ENCODE measurements around the gene SPN.
"Not testable (repeated sequence)": the region's sequence is repeated elsewhere in the genome, so short reads cannot be mapped to it uniquely, and the experiment has no call there.

Gene SPN, protein sequence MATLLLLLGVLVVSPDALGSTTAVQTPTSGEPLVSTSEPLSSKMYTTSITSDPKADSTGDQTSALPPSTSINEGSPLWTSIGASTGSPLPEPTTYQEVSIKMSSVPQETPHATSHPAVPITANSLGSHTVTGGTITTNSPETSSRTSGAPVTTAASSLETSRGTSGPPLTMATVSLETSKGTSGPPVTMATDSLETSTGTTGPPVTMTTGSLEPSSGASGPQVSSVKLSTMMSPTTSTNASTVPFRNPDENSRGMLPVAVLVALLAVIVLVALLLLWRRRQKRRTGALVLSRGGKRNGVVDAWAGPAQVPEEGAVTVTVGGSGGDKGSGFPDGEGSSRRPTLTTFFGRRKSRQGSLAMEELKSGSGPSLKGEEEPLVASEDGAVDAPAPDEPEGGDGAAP

DNA sequence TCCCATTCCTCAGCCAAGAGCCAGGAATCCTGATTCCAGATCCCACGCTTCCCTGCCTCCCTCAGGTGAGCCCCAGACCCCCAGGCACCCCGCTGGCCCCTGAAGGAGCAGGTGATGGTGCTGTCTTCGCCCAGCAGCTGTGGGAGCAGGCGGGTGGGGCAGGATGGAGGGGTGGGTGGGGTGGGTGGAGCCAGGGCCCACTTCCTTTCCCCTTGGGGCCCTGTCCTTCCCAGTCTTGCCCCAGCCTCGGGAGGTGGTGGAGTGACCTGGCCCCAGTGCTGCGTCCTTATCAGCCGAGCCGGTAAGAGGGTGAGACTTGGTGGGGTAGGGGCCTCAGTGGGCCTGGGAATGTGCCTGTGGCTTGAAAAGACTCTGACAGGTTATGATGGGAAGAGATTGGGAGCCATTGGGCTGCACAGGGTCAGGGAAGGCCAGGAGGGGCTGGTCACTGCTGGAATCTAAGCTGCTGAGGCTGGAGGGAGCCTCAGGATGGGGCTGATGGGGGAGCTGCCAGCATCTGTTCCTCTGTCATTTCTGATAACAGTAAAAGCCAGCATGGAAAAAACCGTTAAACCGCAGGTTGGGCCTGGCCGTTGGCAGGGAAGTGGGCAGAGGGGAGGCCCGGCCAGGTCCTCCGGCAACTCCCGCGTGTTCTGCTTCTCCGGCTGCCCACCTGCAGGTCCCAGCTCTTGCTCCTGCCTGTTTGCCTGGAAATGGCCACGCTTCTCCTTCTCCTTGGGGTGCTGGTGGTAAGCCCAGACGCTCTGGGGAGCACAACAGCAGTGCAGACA is at the start of gene SPN:
SPN (plus strand) TSS at position 232 of the 791 bp plus-strand sequence; CDS start at position 714, 482 bp downstream.
- DNase-seq, result no peak

DNA sequence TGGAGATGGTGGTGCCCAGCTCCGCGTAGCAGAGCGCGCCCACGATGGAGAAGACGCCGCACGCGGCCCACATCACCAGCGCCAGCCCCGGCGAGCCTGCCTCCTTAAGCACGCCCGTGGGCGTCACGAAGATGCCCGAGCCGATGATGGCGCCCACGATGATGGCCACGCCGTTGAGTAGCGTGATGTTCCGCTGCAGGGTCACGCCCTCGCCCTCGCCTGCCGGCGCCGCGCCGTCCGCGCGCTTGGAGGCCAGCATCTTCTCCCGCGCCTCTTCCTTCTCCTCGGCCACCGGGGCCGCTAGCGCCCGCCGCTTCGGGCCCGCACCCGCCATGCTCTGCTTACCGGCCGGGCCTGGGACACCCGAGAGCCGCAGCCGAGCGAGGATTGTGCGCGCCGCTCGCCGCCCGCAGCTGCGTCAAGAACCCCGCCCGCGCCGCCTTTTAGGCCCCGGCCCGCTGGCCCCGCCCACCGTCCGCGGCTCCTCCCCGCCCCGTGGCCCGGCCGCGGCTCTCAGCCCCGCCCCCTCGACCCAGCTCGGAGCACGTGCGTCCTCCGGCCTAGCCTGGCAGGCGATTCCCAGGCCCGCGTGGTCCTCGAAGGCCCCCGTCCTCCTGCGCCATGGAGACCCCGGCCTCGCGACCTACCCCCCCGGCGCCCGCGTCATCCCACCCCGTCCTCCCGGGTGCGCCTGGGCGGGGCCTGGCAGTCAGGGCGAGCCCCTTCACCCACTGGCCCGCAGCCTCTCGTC is 49.6 kb upstream of the SPN start:
- peak in 49 of 51 donors; percentile 32 to 91 (median 76) for DNase-seq

DNA sequence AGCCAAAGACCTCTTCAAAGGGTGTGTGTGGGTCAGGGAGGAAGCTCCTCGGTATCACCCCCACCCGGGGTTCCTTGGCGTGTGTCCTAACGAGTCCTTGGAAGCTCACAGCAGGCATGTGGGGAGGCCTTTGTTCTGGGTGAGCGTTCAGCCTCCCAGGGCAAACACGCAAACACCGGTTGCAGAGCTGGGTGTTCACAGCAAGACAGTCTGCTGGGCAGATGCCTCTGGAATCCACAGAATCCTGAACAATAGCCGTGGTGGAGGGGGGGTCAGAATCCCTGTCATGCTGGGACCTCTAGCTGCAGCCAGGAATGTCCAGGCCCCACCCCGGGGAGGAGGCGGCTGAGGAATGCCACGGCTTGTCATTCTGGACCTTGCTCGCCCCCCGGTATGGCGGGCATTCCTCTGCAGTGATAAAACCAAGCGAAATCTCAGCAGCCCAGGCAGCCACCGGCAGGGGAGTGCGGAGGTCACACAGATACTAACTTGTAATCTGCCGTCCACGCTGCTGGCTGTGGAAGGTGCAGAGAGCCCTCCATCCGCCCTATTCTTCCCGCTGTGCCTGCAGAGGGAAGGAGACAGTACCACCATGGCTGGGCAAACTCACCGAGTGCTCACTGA is 48.2 kb upstream of the SPN start:
- peak in 1 of 51 donors; percentile 19 for DNase-seq

DNA sequence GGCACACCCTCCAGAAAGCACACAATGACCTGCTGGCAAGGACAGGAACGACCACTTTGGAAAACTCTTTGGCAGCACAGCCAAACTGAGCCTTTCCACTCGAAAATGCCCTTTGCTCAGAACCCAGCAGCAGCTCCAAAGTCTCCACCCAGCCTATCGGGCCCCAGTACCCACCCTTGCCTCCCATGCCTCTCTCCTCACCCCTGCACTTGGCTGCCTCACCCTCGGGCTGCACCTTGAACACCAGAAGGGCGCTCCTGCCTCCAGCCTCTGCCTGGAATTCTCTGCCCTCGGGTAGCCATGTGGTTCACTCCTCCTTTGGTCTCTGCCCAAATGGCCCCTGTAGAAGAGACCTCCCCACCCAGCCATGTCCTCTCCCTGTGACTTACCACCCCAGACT is 46.9 kb upstream of the SPN start:
- not testable (repeated sequence) for DNase-seq

DNA sequence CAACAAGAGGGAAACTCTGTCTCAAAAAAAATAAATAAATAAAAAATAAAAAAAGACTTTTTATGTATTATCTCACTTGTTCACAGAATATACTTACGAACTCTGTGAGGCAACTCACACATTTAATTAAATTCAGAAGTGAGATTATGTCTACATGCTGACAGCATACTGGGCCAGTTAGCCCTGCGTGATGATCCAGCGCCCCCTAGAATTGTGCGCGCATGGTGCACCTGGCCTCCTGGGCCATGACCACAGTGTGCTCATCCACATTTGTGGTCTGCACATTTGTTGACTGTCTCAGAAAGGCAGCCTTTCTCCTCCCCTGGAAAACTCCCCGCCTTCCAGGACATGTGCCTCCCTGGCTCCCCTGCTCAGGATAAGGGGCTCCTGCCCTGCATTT is 42.5 kb upstream of the SPN start:
- DNase-seq, result not testable (repeated sequence)

DNA sequence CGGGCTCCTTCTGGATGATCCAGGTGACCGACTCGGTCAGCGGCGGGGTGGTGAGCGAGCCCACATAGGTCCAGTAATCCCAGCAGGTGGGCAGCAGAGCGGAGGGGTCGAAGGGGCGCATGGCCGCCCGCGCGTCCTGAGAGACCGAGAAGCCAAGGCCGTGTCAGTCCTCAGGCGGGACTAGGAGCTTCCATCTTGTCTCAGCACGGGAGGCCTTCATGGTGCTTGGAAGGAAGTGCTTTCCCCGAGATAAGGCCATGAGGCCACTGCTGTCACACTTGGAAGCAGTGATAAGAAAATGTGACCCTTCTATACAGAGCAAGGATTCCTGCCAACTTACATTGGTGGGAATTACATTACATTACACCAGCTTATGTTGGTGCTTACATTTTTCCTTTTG is 40.3 kb upstream of the SPN start:
- DNase-seq, result not testable (repeated sequence)

DNA sequence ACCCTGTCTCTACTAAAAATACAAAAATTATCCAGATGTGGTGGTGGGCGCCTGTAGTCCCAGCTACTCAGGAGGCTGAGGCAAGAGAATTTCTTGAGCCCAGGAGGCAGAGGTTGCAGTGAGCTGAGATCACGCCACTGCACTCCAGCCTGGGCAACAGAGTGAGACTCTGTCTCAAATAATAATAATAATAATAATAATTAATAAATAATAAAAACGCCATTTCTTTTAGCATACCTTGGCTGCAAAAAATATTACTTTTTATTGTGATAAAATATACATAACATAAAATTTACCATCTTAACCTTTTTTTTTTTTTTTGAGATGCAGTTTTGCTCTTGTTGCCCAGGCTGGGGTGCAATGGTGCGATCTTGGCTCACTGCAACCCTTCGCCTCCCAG is 39.8 kb upstream of the SPN start:
- DNase-seq, result not testable (repeated sequence)

DNA sequence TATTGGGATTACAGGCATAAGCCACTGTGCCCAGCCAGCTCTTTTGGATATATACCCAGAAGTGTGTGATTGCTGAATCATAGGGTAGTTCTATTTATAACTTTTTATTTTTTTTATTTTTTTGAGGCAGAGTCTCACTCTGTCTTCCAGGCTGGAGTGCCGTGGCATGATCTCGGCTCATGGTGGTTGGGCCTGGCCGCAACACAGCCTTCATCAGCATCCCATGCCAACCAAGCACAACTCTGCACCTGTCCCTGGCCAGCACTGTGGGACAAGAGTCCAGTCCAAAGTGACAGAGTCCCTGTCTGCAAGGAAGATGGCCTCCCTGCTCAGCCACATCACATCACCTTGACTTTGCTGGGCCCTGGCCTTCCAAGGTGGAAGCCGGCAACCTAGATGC is 37.9 kb upstream of the SPN start:
- not testable (repeated sequence) for DNase-seq

DNA sequence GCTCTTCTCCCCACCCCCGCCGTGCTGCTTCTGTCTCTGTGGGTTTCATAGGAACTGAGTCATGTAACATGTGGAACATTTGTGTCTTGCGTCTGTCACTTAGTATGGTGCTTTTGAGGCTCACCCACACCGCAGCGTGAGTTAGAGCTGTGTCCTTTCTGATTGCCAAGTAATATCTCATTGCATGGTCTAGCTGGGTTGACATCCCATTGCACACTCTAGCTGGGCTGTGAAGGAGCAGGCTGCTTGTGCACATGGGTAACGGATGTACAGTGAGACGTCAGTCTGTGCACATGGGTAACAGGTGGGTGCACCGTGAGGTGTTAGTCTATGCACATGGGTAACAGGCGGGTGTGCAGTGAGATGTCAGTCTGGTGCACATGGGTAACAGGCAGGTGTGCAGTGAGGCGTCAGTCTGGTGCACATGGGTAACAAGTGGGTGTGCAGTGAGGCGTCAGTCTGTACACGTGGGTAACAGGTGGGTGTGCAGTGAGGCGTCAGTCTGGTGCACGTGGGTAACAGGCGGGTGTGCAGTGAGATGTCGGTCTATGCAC is 36.2 kb upstream of the SPN start:
- not testable (repeated sequence) for DNase-seq

DNA sequence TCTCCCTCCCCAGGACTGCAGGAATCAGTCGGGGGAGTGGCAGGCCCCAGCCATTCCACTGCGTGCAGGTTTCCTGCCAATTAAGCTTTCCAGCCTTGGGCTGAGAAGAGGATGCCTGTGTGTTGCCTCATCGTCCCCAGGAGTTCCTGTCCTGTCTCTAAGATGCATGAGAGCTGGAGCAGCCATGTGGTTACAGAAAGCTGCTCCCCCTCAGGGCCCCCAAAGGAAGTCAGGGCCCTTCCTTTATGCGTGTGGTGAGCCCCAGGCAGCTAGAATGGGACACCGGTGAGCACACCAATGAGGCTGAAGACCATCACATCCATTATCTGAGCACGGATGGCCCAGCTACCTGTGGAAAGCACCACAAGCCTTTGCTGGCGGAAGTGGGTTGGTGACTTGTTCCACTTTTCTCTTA is 35.4 kb upstream of the SPN start:
- DNase-seq, result not testable (repeated sequence)

DNA sequence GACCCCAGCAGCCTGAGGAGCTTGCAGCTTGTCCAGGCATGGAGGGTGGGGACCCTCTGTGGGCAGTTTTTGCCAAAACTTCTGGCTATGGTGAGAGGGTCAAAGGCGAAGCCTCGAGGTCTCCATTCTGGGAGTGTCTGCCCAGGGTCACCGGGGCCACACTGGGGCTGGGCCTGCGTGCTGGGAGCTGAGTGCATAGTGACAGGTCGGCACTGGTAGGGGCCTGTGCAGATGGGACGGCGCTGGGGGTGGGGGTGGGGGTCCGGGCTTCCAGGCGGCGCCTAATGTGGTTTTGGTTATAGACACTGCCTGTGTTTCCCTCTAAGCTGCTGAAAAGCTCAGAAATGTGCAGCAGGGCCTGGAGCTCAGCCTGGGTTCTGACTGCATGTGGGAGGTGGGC is 34.3 kb upstream of the SPN start:
- DNase-seq, result not testable (repeated sequence)

DNA sequence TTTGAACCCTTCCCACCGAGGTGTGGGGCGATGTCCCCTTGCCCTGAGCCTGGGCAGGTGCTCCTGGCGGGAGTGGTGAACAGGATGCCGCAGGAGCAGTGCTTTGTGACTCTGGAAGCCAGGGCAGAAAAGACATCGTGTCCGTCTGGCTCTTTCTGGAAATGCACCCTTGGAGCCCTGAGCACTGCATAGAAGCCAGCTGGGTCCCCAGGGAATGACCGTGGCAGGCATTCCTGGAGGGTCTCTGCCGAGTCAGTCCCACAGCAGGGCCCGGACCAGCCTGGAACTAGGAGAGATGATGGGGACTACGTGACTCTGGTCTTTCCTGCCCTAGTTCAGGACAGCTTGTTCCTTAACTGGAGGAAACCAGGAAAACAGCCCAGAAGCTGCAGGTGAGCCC is 33.7 kb upstream of the SPN start:
- DNase-seq, result not testable (repeated sequence)

DNA sequence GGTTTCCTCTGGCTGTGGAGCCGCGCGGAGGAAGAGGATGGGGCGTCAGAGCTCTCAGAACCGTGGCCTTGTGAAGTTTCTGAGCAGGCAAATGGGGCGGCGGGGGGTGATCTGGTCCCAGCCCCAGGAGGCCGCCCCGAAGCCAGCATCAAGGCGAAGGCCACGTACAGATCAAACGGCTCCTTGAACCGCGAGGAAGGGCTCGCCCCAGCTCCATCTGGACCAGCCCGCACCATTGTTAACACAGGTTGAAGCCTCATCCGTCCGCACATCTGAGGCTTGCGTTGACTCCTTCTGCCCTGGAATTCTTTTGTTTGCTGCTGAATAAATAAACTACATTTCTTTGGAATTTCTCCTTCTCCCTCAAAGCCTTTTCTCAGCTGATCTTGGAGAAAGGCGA is 31.4 kb upstream of the SPN start:
- not testable (repeated sequence) for DNase-seq

DNA sequence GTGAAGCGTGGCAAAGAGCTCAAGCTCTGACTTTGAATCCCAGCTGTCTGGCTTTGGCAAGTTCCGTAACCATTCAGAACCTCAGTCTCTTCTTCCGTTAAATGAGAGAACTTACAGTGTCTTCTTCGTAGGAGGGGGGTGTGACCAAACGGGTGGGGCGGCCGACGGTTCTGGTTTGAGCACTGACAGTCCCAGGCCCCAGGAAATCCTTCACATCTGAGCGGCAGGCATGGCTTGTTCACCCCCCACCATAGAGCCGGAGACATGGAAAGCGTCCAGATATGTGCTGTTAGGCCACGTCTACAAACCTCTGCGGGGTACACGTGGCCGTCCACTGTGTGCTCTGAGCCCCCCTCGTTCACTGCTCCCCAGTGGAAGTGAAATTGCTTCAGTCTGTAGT is 27.1 kb upstream of the SPN start:
- DNase-seq, result not testable (repeated sequence)

DNA sequence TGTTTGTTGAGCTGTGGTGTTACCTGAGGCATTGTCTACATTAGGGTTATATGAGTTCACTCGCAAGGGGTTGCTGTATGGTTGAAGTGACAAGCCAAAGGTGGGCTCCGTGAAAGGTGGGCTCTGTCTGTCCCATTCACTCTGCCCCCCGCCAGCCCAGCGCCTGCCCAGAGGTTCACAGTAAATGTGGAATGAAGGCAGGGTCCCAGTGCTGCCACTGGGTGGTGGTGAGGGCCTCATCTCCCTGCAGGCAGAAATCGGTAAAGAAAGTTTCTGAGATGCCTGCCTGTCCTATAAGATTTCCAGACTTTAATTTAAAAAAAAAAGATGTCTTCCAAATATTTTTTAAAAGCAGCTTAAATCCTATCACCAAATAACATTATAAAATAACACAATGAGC is 26.7 kb upstream of the SPN start:
- not testable (repeated sequence) for DNase-seq

DNA sequence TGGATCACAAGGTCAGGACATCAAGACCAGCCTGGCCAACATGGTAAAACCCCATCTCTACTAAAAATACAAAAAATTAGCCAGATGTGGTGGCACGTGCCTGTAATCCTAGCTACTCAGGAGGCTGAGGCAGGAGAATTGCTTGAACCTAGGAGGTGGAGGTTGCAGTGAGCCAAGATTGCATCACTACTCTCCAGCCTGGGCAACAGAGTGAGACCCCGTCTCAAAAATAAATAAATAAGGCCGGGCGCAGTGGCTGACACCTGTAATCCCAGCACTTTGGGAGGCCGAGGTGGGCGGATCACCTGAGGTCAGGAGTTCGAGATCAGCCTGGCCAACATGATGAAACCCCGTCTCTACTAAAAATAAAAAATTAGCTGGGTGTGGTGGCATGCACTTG is 24.3 kb upstream of the SPN start:
- not testable (repeated sequence) for DNase-seq

DNA sequence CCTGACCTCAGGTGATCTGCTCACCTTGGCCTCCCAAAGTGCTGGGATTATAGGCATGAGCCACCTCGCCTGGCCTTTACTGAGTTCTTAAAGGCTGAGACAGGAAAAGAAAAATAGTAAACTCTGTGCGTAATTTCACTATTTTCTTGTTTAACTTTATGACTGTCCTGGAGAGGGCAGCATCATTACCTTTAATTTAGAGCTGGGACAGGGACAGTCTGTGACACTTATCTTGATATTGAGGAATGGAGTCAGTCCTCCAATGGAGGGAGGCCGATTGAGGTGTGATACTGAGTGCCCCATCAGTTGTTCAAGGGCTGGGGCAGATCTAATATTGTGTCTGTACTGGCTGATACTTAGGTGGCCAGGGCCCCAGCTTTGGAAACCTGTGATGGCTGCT is 21.5 kb upstream of the SPN start:
- DNase-seq, result no peak

DNA sequence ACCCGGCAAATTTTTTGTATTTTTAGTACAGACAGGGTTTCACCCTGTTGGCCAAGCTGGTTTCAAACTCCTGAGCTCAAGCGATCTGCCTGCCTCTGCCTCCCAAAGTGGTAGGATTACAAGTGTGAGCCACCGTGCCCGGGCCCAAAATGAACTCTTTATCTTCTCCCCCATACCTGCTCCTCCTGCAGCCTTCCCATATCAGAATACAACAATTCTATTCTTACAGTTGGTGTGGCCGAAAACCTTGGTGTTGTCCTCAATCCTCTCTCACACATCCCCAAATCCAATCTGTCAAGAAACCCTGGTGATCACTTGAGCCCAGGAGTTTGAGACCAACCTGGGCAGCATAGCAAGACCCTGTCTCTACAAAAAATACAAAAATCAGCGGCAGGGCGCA is 19.5 kb upstream of the SPN start:
- no peak for DNase-seq

DNA sequence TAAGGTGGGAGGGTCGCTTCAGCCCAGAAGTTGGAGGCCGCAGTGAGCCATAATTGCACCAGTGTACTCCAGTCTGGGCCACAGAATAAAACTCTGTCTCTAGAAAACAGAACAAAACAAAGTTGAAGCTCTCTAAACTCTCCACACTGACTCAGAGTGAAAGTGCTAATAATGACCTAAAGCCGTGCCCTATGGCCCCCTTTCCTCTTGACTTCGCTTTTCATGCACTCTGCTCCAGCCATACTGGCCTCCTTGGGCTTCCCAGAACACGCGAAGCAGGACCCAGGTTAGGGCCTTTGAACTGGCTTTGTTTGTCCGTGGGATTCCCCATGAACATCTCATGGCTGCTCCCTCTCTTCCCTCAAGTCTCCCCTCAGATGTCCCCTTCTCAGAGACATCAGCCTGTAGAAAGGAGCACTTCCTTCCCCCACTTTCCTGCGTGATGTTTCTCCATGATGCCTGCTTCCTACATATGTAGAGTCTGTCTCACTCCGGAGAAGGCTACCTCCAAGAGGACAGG is 18.6 kb upstream of the SPN start:
- DNase-seq, result no peak

DNA sequence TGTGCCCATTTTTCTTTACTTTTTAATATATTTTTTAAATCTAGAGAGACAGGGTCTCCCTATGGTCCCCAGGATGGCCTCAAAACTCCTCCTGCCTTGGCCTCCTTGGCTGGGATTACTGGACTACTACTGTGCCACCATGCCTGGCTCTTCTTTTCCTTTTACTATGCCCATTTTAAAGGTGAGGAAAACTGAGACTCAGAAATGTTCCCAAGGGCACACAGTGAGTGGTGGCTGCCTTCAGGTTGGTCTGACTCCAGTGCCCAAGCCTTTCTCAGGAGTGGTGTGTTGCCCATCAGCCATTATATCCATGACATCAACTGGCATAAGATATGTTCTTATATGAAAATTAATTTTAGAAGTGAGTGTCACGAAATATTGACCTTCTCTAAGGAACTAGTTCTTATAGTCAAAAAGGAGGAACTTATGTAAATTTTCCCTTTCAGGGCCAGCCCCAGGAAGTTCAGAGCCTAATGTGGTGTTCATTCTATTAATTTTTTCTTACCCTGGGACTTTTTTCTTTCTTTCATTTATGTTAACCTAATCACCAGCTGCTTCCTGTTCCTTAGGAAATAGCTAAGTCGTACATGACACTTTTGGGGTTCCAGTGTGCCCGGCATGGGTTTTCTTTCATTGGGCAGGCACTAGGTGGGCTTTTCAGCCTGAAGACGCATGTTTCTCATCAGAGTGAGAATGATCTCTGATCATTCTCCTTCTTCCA is 17.9 kb upstream of the SPN start:
- no peak for DNase-seq

Data from hypothalamus (tissue), 51 donors.